M059J (cell line): Measurements from ENCODE around the gene C1R. TPM values are rescaled to one million over a fixed set of nuclear protein-coding genes. Genes with fewer than 3 reads are reported as not detected.

Experiments
- DNase-seq: peaks from one replicate; pipeline ENCODE4 v3.0.0-alpha.2; 2012; ENCODE audit warnings: low read depth
- total RNA-seq: library from RNA; depleted of rRNA; stranded (reverse); fragments of >200 nt; shearing (Covaris generic); gene quantifications from 2 replicates; pipeline ENCODE4 v1.2.3, GENCODE V29; 2014; rRNA removed

C1R gene
- total RNA-seq, 1 experiment from 2014 or later = 112 TPM

GRCh38 chr12:7035463-7035862 is 56.8 kb downstream of the C1R start:
- DNase-seq = no peak

GRCh38 chr12:7034464-7034863 is 57.8 kb downstream of the C1R start:
- no peak for DNase-seq

GRCh38 chr12:7032990-7033389 is 59.3 kb downstream of the C1R start:
- no peak for DNase-seq

GRCh38 chr12:7031306-7031705 is 60.9 kb downstream of the C1R start:
- no peak for DNase-seq

Other genes starting within 250 kb of the C1R start
- gene CDCA3, start 241.2 kb downstream of the C1R start, total RNA-seq = 123 and 126 TPM in 2 replicates
- gene USP5, start 240.3 kb downstream of the C1R start, total RNA-seq = 47.3 and 79.3 TPM in 2 replicates
- 1,942 and 2,129 TPM in 2 replicates for gene TPI1, start 224.9 kb downstream of the C1R start, total RNA-seq
- 6.1 and 7.7 TPM in 2 replicates for gene SPSB2, start 219.1 kb downstream of the C1R start, total RNA-seq
- gene LRRC23, start 187.6 kb downstream of the C1R start, total RNA-seq = 3.6 and 11.0 TPM in 2 replicates
- gene ENO2, start 177.9 kb downstream of the C1R start, total RNA-seq = 29.1 and 30.0 TPM in 2 replicates
- 3.9 and 25.0 TPM in 2 replicates for gene ATN1, start 164.5 kb downstream of the C1R start, total RNA-seq
- gene RNU7-1, start 148.6 kb downstream of the C1R start, total RNA-seq = not detected in 2 replicates
- 192 and 242 TPM in 2 replicates for gene C12orf57, start 148.4 kb downstream of the C1R start, total RNA-seq
- gene PTPN6, start 141.1 kb downstream of the C1R start, total RNA-seq = 0.39 and 0.98 TPM in 2 replicates
- gene PHB2, start 121.8 kb downstream of the C1R start, total RNA-seq = 203 and 222 TPM in 2 replicates
- 42.9 and 52.9 TPM in 2 replicates for gene EMG1, start 121.5 kb downstream of the C1R start, total RNA-seq
- gene LPCAT3, start 74.0 kb downstream of the C1R start, total RNA-seq = 26.1 and 26.7 TPM in 2 replicates
- gene C1S, start 31.7 kb downstream of the C1R start, total RNA-seq = 59.0 and 68.3 TPM in 2 replicates
- gene C1RL, start 16.8 kb upstream of the C1R start, total RNA-seq = 14.3 and 22.1 TPM in 2 replicates
- not detected in 2 replicates for gene RBP5, start 36.4 kb upstream of the C1R start, total RNA-seq
- gene CLSTN3, start 37.9 kb upstream of the C1R start, total RNA-seq = 7.7 and 29.7 TPM in 2 replicates
- 13.9 and 18.0 TPM in 2 replicates for gene PEX5, start 97.2 kb upstream of the C1R start, total RNA-seq
- gene ACSM4, start 211.6 kb upstream of the C1R start, total RNA-seq = not detected in 2 replicates